HG03432 (cell line): ENCODE measurements around the gene DHH.
"Not testable (repeated sequence)": the region's sequence is repeated elsewhere in the genome, so short reads cannot be mapped to it uniquely, and the experiment has no call there.

Source experiments
- ATAC-seq: cut with Tn5 transposase; IDR thresholded peaks from one replicate; pipeline ENCODE4 v1.9.1; 2021; ENCODE audit warnings: mild to moderate bottlenecking, moderate library complexity; ENCODE audit not compliant: unreplicated experiment

Gene DHH

DNA sequence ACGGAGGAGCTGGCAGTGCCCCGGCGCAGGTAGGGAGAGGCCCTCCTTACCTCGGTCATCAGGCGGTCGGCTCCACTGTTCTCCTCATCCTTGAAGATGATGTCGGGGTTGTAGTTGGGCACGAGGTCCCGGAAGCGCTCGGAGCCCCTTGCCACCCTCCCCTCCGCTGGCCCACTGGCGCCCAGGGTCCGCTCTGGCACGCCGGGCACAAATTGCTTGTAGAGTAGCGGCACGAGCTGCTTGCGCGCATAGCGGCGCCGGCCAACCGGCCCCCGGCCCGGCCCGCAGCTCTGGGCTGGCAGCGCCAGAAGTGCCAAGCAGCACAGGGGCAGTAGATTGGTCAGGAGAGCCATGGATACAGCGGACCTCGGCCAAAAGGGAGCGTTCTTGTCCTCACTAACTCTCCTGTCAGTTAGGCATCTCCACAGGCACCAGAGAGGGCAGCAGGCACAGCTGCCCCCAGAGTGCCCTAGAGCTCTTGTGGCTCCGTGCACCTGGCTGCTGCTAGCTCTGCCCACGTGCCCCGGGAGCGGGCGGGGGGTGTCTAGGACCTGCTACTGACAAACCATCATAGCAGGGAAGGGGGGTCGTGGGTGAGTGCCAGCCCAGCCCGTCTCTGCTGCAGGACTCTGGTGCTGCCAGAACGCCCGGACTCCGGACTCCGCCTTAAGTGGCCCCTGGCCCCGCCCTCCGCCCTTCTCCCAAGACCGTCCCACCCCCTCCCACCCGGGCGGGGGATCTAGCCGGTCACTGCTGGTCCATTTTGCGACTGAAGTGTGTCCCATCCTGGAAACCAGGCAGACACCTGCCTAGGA, at the start of gene DHH:
Gene DHH (minus strand): TSS at position 642 of the 815 bp plus-strand sequence. CDS start 289 bp downstream, at position 353.
- ATAC-seq = no peak

DNA sequence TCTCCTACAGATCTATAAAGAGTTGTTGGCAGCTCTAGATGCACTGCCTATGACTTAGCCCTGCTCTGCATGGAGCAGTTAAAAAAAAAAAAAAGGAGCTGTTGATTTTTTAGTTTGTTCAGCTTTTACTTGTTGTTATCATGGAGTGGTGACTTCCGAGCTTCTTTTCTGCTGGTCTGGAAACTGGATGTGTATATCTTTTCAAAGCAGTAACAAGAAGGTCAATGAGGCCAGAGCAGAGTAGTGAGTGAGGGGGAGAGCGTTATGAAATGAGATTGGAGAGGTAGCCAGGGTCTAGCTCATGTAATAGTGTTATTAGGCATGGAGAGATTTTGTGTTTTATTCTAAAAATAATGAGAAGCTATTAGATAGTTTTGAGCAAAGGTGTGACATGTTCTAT, 49.8 kb upstream of the DHH start:
- ATAC-seq = no peak

GRCh38 chr12:49138999-49139398, 44.4 kb upstream of the DHH start:
- no peak for ATAC-seq

DNA sequence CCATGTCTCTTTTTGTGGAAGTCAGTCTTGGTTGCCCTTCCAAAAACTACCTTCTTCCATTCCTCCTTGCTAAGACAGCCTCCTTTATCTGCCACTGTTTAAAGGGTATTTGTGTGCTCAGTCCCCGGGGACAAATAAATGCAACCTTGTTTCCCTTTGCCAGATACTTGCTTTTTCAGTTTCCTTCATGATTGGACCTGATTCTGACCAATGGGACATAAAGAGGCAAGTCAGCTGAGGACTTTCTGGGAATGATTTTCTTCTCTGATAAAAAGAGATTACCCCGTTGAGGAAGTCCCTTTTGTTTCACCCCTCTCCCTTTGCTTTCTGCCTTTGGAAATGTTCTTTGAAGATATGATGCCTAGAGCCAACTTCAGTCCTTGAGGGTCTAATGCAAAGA, 44.0 kb upstream of the DHH start:
- no peak for ATAC-seq

DNA sequence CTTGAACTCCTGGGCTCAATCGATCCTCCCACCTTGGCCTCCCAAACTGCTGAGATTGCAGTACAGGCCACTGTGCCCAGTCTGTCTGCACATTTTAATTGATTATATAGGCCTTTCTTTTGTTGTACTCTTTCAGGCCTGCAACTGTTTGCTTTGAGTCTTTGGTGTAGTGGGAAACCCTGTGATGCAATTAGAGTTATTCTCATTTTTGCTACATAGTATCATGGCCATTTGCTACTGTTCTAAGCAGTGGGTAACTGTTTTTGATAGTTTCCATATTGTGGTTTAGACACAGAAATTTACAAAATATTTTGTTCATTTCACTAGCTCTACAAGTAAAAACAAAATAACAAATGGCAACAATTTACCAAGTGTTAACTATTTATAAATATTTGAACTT, 42.9 kb upstream of the DHH start:
- ATAC-seq = no peak

DNA sequence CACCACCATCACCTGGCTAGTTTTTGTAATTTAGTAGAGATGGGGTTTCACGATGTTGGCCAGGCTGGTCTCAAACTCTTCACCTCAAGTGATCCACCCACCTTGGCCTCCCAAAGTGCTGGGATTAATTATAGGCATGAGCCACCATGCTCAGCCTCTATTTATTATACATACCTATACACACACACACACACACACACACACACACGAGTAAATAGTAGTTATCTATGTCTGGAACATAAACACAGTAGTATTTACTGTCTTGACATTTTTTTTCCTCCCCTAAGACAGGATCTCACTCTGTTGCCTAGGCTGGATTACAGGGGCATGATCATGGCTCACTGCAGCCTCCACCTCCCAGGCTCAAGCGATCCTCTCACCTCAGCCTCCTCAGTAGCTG, 42.4 kb upstream of the DHH start:
- ATAC-seq = not testable (repeated sequence)

DNA sequence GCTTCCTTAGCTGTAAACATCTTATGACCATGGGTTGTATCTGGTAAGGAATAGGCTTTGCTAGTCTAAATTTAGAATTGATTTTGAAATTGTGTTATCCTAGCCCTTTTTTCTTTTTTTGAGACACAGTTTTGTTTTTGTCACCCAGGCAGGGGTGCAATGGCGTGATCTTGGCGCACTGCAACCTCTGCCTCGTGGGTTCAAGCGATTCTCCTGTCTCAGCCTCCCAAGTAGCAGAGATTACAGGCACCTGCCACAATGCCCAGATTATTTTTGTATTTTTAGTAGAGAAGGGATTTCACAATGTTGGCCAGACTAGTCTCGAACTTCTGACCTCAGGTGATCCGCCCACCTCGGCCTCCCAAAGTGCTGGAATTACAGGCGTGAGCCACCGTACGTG, 39.0 kb upstream of the DHH start:
- ATAC-seq = no peak

DNA sequence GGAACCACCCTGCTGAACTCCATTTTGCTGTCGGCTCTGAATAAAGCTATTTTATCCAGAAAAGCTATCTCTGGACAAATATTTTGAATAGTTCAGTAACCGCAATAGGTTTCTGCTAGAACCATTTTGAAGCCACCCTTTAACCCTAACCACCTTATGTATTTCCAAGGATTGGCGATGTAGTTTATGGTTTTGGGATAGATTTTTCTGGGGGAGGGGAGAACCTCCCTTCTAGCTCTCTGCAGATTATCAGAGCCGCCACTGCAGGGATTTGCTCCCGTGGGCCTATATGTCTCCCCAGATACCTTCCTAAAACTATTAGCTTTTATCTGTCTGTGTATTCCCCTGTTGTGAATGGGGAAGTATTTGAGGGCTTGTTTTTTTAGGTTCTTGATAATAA, 38.4 kb upstream of the DHH start:
- no peak for ATAC-seq

- ATAC-seq = no peak
These were observed 37.4 kb upstream of the DHH start for GRCh38 chr12:49131894-49132461.

DNA sequence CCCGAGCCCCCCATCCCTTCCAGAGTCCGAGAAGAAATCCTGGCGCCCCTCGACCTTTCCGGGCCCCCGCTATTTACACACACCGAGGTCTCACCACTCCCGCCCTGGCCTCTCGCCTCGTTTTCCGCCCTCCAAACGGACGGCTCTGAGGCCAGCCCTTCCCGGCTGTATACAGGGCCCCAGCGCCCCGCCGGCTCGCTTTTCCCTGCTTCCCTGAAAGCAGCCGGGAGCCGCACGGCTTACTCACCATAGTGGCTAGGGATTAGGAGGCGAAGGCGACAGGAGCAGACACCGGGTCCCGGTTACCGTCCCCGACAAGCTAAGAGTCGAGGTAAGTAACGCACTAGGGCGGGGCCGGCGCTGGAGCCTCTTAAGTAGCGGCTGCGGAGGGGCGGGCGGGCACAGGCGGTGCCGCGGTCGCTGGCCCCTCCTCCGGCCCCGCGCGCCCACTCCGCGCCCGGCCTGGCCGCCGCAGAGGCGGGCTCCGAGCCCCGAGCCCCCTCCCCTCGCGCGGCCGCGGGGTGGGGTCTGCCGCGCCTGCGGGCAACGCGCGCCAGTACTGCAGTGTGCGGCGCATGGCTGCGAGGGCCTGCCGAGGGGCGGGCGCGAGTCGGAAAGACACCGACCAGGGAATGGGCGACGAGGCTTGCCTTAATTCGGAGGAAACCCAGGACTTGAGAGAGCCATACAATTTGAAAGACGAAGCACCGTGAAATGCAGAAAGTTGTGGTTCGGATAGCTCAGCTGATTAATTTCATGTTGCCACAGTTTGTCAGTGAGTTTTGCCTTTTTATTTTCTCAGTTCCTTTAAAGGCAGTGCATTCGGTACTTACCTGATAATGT, 36.7 kb upstream of the DHH start, which contains the start of gene TUBA1B:
Gene TUBA1B (minus strand): TSS at position 345 of the 843 bp plus-strand sequence. CDS start 95 bp downstream, at position 250.
- ATAC-seq = peak; percentile 76

DNA sequence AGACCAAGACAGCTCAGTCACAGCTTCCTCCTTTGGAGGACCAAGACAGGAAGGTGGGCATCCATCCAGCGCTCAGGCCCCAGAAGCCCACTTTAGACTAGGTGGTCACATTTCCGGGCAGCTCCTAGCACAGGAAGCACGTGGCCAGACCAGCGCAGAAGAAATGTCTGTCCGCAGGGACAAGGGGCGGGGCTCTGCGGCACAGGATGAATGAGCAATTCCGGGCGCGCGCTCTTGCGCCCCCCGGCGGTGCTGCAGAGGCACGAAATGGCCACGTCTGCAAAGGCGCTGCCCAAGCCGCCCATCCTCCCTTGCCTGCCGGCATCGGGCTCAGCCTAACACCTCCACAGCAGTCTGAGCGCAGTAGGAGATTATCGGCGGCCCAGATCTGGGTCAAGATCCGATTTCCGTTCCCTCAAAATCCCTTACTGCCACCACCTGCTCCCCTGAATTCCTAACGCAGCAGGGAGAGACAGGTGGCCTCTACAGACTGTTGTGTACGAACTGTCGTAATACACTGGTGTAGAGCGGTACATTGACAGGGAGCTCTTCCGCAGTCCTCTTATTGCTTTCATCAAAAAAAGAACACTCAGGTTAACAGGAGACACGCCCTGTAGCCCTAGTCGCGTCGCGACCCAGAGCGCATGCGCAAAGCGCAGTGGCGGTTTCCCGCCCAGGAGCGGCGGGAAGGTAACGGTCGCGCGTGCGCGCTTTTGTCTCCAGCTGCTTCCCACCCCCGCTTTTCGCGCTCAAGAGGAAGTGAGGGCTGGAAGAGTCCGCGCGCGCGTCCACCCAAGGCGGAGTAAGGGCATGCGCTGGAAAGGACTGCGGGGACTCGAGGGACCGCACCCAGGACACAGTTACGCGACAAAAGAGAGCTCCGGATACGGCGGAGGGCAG, 35.8 kb upstream of the DHH start:
- peak; percentile 65 for ATAC-seq

GRCh38 chr12:49129332-49130150, 34.9 kb upstream of the DHH start:
- ATAC-seq = no peak

- not testable (repeated sequence) for ATAC-seq
These were observed 33.4 kb upstream of the DHH start for GRCh38 chr12:49127971-49128370.

DNA sequence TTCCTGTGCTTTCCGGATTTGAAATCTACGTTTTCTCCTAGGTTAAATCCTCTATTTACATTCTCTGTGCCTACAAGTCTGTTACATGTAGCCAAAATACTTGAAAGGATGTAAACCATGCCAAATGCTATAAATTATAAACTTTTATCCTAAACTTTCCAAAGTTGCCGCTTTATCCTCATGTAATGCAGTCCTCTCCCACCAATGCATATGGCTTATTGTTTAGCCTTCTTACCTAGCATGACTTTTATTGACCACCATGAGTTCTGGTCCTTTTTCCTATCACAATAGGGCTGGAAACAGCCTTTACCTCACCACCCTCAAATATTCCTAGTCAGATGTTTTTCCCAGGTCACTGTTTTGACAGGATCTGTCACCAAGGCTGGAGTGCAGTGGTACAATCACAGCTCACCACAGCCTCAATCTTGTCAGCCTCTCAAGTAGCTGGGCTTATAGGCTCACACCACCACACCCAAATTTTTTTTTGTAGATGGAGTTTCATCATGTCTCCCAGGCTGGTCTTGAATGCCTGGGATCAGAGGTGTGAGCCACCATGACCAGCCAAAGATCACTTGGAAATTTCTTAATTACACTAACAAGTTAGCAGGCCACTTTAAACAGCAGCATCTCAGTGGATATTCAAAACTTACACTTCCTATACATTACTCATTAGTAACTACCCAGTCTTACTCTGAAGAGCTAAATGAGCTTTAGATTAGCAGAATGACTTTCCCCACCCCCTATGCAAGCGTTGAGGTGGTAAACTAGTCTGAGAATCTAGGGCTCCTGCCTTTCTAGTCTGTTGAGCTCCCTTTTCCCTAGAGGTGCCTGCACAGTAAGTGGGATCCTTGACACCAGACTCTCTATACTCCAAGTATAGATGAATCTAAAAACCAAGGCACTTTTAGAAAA, 32.5 kb upstream of the DHH start:
- ATAC-seq = no peak

GRCh38 chr12:49121047-49121696, 26.6 kb upstream of the DHH start:
- ATAC-seq = no peak

DNA sequence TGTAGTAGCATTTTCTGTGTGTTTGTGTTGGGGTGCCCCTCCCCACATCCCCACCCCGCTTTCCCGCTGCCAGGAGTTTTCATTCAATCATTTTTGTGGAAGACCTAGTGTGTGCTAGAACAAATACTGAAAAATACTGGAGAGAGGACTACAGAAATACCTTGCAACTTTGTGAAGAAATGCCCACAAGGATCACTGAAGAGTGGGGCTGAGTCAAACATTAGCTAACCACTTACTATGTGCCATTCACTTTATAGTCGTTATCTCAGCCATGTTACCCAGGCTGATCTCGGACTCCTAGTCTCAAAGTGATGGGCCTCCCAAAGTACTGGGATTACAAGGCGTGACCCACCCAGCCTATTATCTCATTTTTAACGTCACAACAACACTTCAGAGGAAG, 16.6 kb upstream of the DHH start:
- ATAC-seq = no peak

GRCh38 chr12:49110464-49111155, 16.0 kb upstream of the DHH start, which contains the start of gene LMBR1L:
Gene LMBR1L, minus strand, starts transcription at chr12:49110847. Its CDS starts 292 bp downstream, at chr12:49110555.
- ATAC-seq = peak; percentile 98
